NCI-H1092 treated with DMSO at 0.1 percent for 48 hours (cell line): Measurements from ENCODE around the gene RSRP1.
"Not testable (repeated sequence)": the region's sequence is repeated elsewhere in the genome, so short reads cannot be mapped to it uniquely, and the experiment has no call there.

ENCODE experiments used
- DNase-seq: peaks from one replicate; lab custom pipeline; 2025; lab: John Stamatoyannopoulos, UW

Gene RSRP1

GRCh38 chr1:25256578-25256965, 9.3 kb upstream of the RSRP1 start:
- DNase-seq, result no peak

GRCh38 chr1:25255706-25256577, 8.7 kb upstream of the RSRP1 start:
- no peak for DNase-seq

GRCh38 chr1:25253911-25254310, 6.7 kb upstream of the RSRP1 start:
- DNase-seq, result no peak

GRCh38 chr1:25247829-25248754, 838 bp upstream of the RSRP1 start:
- DNase-seq, result no peak

GRCh38 chr1:25246600-25247023, 642 bp downstream of the RSRP1 start:
- no peak for DNase-seq

- no peak for DNase-seq
These were observed 1.2 kb downstream of the RSRP1 start for GRCh38 chr1:25245809-25246599.

GRCh38 chr1:25245393-25245792, 1.9 kb downstream of the RSRP1 start:
- DNase-seq, result no peak

- DNase-seq, result no peak
These were observed 3.3 kb downstream of the RSRP1 start for GRCh38 chr1:25243907-25244306.

GRCh38 chr1:25239681-25240541, 7.3 kb downstream of the RSRP1 start:
- peak; percentile 96 for DNase-seq

- DNase-seq, result no peak
These were observed 9.2 kb downstream of the RSRP1 start for GRCh38 chr1:25238046-25238445.

GRCh38 chr1:25236261-25236660, 11.0 kb downstream of the RSRP1 start:
- DNase-seq, result not testable (repeated sequence)

- not testable (repeated sequence) for DNase-seq
These were observed 11.8 kb downstream of the RSRP1 start for GRCh38 chr1:25235411-25235810.

GRCh38 chr1:25232866-25233784, 14.1 kb downstream of the RSRP1 start:
- no peak for DNase-seq

- DNase-seq, result peak; percentile 98
These were observed 15.0 kb downstream of the RSRP1 start, which contains the start of gene SYF2 for GRCh38 chr1:25232027-25232865. SYF2 (minus strand) TSS chr1:25232502; CDS start chr1:25232467, 35 bp downstream.

- DNase-seq, result no peak
These were observed 23.8 kb downstream of the RSRP1 start for GRCh38 chr1:25223471-25223870.

GRCh38 chr1:25222606-25223005, 24.6 kb downstream of the RSRP1 start:
- DNase-seq, result no peak

- DNase-seq, result no peak
These were observed 26.6 kb downstream of the RSRP1 start for GRCh38 chr1:25220666-25221065.

- DNase-seq, result no peak
These were observed 27.5 kb downstream of the RSRP1 start for GRCh38 chr1:25219661-25220251.
